ENCODE data around the gene PNPLA8. TPM values are rescaled to one million over a fixed set of nuclear protein-coding genes. Genes with fewer than 3 reads are reported as not detected.

The PNPLA8 gene
- polyA plus RNA-seq, 4 donors, result 37.5 to 48.4 (median 44.1) TPM

GRCh38 chr7:108449521-108449920 is 76.4 kb downstream of the PNPLA8 start:
- no peak for DNase-seq (ENCODE audit: low read depth in 4 of 4, low spot score in 3 of 4)

DNA sequence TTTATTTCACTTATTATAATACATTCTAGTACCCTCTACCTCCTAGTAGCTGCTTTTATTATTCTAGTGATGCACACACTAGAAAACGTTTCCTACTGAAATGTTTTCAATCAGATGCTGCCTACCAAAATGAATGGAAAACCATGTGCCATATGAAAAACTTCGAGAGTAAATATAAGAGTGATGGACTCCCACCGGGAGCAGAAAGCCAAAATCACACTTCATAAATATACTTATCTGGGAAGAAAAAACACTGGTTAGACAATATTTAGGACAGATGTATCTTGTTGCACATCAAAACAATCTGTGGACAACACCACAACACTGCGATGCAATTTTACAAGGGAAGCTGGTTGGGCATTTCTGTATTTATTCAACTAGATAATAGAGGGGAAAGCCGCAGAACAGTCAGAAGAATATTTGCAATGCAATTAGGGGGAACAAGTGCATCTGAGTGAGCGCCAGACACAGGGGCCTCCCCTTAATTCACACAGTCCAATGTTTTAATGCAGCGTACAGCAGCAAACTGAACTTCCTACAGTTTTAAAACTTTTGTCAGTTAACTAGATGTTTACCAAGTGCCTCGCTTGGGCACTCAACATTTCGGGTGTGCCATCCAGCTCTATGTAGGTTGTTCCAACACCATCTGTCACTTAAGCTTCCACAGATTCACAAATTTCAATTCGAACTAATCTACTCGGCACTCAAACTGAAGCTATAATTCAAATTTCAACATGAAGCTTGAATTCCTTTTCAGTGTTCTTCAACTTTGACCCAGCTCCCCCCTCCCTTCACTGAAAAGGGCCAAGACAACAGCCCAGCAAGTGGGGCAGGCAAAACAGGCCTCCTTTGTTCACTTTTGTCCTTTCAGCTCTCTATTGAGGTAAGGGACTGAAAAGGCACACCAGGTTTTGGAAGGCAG is 77.1 kb downstream of the PNPLA8 start:
- no peak for DNase-seq (ENCODE audit: low read depth in 4 of 4, low spot score in 3 of 4)

DNA sequence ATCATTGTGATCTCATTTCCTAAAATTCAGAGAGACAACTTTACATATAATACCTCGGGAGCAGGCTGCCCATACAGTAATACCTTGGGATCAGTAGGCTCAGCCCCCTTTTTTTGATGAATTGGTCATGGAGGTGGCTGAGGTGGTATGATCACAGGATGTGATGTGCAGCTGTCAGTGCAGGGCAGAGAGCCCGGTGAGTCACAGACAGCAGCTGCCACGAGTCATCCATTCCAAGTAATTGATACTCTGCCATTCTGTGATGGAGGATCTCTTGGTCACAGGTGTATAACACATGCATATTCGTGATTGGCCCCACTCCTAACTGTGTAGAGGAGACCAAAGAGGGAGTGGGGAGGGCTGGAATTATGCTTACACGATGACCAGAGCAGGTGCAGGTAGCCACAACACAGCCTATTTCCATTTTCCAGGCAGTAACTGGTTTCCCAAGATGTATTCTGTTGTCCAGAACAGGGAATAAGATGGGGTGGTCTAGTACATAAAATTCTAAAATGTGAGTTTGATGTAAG is 83.8 kb downstream of the PNPLA8 start:
- no peak for DNase-seq (ENCODE audit: low read depth in 4 of 4, low spot score in 3 of 4)

GRCh38 chr7:108441392-108441955 is 84.5 kb downstream of the PNPLA8 start:
- DNase-seq (ENCODE audit: low read depth in 4 of 4, low spot score in 3 of 4), result no peak

- no peak for DNase-seq (ENCODE audit: low read depth in 4 of 4, low spot score in 3 of 4)
These were observed 85.3 kb downstream of the PNPLA8 start for GRCh38 chr7:108440613-108441012.

- DNase-seq (ENCODE audit: low read depth in 4 of 4, low spot score in 3 of 4), result no peak
These were observed 89.0 kb downstream of the PNPLA8 start for GRCh38 chr7:108436906-108437305.

GRCh38 chr7:108434010-108434409 is 91.9 kb downstream of the PNPLA8 start:
- no peak for DNase-seq (ENCODE audit: low read depth in 4 of 4, low spot score in 3 of 4)

DNA sequence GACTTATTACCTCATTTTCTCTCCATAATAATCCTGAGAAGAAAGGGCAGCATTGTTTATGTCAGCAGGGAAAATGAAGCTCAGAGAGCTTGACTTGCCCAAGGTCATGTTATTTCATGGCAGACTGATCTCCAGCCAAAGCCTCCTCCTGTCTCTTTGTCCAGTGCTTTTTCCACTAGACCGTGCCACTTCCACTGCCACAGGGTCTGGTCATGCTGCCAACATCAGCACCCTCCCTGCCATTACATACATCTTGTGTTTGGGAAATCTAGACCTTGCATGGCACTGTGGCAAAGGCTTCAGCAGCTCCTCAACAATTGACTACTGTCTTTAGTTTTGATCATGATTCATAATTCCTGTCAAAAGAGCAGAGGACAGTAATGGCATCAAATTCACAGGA is 94.8 kb downstream of the PNPLA8 start:
- DNase-seq (ENCODE audit: low read depth in 4 of 4, low spot score in 3 of 4), result no peak

DNA sequence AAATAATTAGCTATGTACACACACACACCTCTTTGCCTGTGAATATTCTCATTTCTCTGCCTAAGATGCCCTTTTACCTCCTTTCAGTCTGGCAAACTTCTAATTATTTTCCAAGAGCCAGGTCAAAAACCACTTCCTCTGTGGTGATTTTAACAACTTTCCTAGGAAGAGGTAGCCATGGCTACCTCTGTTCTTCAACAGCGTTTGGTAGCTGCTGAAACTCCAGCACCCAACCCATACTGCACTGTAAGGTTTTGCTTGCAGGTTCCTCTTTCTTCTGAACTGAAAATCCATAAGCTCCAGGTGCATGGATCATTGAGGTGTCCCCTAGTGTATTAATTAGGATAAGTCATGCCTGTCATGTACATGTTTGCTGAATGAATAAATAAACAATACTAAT is 95.3 kb downstream of the PNPLA8 start:
- DNase-seq (ENCODE audit: low read depth in 4 of 4, low spot score in 3 of 4), result no peak

DNA sequence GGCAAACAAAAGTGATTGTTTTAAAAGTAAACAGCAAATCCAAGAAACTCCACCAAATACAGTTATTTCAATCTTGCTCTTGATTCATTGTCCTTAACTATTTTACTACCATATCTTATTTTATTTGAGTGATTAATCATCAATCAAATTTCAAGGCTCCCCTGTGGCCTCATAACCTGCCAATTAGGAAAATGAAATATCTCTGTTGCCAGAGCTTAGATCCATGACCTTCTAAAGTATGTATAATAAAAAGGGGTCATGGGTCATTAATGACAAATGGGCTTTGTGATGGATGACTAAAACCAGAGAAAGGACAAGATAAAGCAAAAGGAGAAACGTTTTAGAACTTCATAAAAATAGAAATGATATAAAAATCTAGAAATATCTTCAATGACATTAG is 98.2 kb downstream of the PNPLA8 start:
- no peak for DNase-seq (ENCODE audit: low read depth in 4 of 4, low spot score in 3 of 4)

DNA sequence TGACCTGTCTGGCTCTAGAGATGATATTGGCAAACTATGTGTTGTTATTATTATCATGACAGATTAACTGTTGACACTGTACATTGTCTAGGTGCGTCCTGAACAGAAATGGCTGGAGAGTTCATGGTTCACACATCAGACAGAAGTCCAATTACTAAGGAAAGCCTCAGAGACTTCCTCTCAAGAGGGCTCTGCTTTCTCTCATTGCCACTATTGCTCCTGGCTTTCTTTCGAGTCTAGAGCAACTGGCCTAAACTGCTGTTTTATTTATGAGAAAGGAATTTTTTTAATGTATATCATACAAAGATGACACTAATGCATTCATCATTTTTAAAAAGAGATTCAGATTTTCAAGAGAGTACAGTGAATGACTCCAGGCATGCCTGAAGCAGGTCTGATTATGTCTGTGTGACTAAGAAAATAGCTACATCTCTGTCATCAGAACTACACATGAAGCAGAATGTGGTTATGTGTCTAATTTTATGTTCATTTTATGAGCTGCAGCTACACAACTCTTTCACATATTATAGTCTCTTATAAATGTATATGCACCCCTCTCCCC is 100.1 kb downstream of the PNPLA8 start:
- DNase-seq (ENCODE audit: low read depth in 4 of 4, low spot score in 3 of 4), result no peak

GRCh38 chr7:108424013-108424412 is 101.9 kb downstream of the PNPLA8 start:
- DNase-seq (ENCODE audit: low read depth in 4 of 4, low spot score in 3 of 4), result no peak

DNA sequence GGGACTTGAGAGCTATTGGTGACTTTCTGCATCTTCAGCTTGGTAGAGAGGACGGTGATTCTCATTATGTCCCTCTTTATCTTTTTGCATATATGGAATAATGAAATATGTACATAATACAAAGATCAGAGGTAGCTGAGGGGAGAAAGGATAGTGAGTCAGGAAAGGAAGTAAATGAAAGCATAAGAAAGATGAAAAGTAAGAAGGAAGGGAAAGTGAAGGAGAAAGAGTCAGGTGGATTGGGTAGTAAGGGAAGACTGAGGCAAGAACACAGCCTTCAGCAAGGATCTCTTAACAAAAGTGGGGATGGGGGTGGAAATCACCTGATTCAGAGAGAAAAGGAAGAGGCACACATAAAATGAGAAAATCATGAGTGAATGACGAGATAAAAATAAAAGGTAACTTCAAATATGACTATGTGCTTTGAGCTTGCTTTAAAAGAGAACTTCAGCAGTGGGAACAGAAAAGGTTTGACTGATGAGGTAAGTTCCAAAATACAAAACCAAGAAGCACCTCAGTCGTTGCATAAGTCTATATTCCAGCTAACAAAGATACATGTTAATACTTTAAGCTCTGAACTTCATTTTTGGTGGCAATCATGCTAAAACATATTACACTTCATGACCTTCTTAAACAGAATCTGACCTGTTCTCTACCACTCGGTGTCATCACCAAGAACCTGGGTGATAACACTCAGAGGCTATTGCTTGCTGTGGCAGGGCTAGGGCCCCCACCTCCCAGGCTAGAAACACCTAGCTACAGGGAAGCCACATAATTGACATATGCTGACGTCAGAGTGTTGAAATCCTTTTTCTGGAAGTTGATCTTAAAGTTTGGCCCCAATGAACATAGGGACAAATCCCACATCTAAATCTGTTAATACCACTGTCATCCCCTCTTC is 102.6 kb downstream of the PNPLA8 start:
- DNase-seq (ENCODE audit: low read depth in 4 of 4, low spot score in 3 of 4), result no peak

- no peak for DNase-seq (ENCODE audit: low read depth in 4 of 4, low spot score in 3 of 4)
These were observed 104.1 kb downstream of the PNPLA8 start for GRCh38 chr7:108421720-108422331.

Other genes starting within 250 kb of the PNPLA8 start
- gene NRCAM, start 69.7 kb downstream of the PNPLA8 start, polyA plus RNA-seq (ENCODE audit: insufficient read length in 4 of 4), result 10 to 100 TPM; 20.5 to 23.6 (median 22.0) TPM
- 10 to 100 TPM; 36.6 to 48.7 (median 38.6) TPM for gene THAP5, start 43.6 kb upstream of the PNPLA8 start, polyA plus RNA-seq (ENCODE audit: insufficient read length in 4 of 4)
- gene DNAJB9, start 43.7 kb upstream of the PNPLA8 start, polyA plus RNA-seq (ENCODE audit: insufficient read length in 4 of 4), result 10 to 100 TPM; 45.8 to 52.6 (median 49.9) TPM

Data from right renal pelvis (tissue), 4 donors.